GM18498 (cell line): ENCODE measurements around the gene PRPF39.
A peak's percentile ranks its signal among the peaks of the same experiment; 100 is the strongest.
"Not testable (repeated sequence)": the region's sequence is repeated elsewhere in the genome, so short reads cannot be mapped to it uniquely, and the experiment has no call there.

Experiments
- ATAC-seq: cut with Tn5 transposase; IDR thresholded peaks from one replicate; pipeline ENCODE4 v1.9.1; 2021; ENCODE audit warnings: mild to moderate bottlenecking, moderate library complexity; ENCODE audit not compliant: unreplicated experiment

Gene PRPF39

DNA sequence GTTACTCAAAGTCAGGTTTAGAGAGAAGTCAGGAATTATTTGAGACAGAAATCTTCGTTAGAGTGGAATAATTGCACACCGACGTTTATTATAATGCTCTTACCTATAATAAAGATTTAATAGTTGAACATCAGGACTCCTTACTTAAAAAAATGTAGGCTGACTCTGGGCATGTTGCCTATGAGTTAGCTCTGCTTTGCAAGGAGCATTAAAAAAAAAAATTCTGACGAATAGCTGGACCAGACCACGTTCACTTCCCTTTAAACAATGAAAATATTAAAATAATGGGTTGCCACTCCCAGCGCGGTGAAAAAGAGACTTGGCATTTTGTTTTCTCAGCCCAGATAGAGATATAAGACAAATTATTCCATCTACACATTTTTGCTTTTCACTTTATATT lies 51.2 kb downstream of the PRPF39 start:
- ATAC-seq = no peak

DNA sequence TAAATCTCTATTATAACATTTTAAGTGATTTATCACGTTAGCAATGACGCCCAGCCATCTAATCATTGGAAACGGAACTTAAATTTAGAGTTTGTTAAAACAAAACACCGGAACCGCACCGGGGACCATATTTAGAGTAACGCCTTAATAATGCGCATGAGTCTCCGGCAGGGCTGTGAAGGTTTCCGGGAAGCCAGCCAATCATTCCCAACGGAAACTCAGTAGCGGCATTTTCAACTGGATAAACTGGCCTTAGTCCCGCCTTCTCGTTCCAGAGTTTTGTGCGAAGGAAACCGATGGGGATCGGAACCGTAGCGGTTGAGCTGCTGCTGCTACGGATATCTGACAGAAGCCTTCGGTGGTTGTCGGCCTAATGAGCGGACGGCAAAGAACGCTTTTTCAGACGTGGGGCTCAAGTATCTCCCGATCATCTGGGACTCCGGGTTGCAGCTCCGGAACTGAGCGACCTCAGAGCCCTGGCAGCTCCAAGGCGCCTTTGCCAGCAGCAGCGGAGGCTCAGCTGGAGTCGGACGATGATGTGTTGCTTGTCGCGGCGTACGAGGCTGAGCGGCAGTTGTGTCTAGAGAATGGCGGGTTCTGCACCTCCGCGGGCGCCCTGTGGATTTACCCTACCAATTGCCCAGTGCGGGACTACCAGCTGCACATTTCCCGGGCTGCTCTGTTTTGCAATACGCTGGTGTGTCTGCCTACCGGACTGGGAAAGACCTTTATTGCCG lies 51.9 kb downstream of the PRPF39 start, which contains the start of gene FANCM:
Gene FANCM (plus strand): TSS at position 272 of the 737 bp plus-strand sequence. CDS start 102 bp downstream, at position 374.
- peak; percentile 39 for ATAC-seq

DNA sequence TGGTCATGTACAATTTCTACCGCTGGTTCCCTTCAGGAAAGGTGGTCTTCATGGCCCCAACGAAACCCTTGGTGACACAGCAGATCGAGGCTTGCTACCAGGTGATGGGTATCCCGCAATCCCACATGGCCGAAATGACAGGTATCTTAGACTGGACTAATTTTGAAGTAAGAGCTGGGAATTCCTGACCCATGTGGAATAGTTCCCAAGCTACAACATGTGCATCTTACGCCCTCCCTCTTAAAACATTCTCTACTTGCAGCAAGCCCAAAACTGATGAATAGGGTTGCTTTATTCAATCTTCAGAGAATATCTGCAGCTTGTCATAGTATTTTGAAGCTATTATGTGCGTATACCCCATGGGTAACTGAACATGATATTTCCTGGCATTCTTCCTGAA lies 52.5 kb downstream of the PRPF39 start:
- no peak for ATAC-seq

DNA sequence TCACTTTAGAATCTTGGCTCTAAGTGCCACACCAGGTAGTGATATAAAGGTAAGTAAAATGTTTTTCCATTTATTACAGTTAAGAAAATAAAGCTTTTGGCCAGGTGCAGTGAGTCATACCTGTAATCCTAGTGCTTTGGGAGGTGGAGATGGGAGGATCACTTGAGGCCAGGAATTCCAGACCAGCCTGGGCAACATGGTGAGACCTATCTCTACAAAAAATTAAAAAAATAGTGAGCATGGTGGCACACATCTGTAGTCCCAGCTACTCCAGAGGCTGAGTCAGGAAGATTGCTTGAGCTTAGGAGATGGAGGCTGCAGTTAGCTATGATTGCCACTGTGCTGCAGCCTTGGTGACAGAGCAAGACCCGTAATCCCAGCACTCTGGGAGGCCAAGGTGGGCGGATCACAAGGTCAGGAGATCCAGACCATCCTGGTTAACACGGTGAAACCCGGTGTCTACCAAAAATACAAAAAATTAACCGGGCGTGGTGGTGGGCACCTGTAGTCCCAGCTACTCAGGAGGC lies 56.8 kb downstream of the PRPF39 start:
- no peak for ATAC-seq

DNA sequence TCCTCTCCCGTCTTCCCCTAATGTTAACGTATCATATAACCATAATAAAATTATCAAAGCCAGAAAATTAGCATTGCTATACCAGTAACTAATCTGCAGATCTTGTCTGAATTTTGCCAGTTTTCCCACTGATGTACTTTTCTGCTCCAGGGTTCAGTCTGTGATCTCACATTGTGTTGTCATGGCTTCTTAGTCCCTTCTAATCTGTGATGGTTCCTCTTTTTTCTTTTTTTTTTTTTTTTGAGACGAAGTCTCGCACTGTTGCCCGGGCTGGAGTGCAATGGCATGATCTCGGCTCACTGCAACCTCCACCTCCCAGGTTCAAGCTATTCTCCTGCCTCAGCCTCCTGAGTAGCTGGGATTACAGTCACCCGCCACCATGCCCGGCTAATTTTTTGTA lies 58.2 kb downstream of the PRPF39 start:
- ATAC-seq = not testable (repeated sequence)

DNA sequence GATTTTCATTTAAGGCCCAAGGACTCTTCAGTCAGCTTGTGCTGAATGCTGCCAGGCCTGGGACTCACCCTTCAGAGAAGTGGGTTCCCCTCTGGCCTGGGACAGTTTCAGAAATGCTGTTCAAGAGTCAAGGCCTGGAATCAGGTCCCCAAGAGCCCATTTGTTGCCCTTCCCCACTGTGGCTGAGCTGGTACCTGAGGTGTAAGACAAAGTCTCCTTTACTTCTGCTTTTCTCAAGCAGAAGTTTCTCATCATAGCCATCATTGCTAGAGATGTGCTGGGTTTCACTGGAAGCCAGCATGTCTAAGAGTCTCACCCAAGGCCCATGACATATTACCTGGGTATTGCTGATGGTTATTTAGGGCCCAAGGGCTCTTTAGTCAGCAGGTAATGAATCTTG lies 60.7 kb downstream of the PRPF39 start:
- ATAC-seq = peak; percentile 75

DNA sequence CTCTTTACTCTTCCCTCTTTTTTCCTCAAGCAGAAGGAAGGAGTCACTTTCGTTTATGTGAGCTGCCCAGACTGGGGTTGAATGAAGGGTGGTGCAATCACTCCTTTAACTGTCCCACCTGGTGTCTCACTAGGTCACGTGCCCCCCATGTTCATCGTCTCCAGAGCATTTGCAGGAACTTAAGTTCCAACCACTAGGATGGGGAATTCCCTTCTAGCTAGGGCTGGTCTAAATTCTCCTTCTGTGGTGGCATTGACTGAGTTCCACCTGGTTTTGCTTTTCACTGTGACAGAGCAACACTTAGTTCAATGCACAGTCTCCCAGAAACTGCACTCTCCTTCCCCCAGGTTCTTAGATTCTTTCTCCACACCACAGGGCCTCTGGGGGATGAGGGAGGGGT lies 61.3 kb downstream of the PRPF39 start:
- ATAC-seq = peak; percentile 63

DNA sequence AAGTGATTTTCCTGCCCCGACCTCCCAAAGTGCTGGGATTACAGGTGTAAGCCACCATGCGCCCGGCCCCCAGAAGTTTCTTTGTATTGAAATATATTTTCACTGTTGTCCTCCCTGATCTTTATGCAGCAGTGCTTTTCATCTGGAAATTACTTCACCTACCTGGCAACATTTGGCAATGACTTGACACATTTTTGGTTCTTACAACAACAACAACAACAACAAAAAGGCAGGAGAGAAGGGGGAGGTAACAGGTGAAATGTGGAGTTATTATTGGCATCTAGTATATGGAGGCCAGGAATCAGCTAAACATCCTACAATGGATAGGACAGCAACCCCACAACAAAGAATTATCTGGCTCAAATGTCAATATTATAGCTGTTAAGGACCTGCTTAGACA lies 65.7 kb downstream of the PRPF39 start:
- no peak for ATAC-seq

DNA sequence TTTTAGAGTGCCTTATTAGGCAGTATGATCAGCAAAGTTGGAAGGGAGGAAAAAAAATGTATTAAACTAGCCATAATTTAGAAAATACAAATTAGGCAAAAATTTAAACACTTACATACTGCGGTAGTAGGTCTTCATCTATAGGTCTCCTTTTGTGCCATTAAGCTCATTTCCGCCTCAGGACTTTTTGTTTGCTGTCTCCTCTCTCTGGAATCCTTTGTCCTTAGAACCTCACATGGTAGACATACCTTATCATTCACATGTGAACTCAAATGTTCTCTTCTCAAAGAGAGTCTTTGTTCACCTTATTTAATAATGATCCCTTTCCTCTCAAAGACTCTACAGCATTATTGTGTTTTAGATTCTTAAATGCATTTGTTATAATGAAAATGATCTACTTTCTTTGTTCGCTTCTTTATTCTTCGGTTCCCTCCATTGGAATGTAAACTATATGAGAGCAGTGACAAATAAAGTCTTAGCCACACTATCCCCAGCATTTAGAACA lies 66.5 kb downstream of the PRPF39 start:
- no peak for ATAC-seq

DNA sequence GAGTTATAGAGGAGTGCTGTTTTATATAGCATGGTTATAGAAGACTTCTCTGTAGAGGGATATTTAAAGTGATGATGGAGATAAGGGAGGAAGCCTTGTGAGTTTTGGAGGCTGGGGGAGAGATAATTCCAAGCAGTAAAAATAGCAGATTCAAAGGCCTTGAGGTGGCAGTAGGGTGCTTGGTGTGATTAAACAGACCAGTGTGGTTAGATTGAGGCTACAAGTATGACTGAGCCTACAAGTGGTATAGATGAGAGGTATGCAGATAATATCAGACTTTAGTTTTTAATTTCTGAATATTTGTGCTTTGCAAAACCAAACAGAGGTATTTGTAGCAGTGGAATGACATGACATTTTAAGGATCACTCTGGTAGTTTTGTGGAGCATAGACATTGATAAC lies 72.2 kb downstream of the PRPF39 start:
- ATAC-seq = peak; percentile 74
